Measurements from ENCODE around the gene WNT7A.

WNT7A gene

DNA sequence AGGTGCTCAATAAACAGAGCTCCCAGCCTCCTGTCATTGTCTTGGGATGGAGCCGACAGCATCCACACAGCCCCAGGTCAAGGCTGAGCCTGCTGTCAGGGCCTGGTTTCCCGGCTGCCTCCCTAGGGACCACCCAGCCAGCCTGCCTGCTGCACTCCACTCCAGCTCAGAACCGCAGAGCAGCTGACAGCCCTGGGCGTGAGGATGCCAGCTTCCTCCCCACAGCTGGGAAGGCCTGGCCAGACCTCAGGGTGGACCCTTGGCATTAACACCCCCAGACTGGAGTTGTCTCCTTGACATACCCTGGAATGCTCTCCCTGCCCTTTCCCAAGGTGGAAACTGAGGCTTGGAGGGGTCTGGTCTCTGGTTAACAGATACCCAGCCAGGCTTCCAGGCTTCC, 112.0 kb downstream of the WNT7A start:
- no peak for DNase-seq

DNA sequence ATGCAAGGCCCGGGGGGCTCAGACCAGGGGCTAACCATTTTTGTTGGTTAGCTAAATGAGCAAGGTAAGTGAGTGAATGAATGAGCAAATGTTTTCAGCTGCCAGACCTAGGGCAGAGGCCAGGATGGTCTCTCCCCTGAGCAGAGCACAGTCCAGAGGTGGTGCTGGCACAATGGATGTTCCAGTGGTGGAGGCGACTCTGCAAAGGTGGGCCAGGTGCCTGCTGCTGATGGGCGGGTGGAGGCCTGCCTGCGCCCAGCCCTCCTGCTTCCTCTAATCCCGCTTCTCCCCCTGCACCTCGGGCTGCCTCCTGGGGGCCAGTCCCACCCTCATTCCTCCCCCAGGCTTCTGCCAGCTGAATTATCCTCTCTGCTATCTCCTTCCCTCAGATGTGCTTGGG, 112.8 kb downstream of the WNT7A start:
- DNase-seq = no peak
